NCI-H69 (cell line): ENCODE measurements around the gene BCL2L1.
A peak's percentile ranks its signal among the peaks of the same experiment; 100 is the strongest.
"Not testable (repeated sequence)": the region's sequence is repeated elsewhere in the genome, so short reads cannot be mapped to it uniquely, and the experiment has no call there.

Experiments used
- DNase-seq: peaks from one replicate; lab custom pipeline; 2025; lab: John Stamatoyannopoulos, UW

The BCL2L1 gene

DNA sequence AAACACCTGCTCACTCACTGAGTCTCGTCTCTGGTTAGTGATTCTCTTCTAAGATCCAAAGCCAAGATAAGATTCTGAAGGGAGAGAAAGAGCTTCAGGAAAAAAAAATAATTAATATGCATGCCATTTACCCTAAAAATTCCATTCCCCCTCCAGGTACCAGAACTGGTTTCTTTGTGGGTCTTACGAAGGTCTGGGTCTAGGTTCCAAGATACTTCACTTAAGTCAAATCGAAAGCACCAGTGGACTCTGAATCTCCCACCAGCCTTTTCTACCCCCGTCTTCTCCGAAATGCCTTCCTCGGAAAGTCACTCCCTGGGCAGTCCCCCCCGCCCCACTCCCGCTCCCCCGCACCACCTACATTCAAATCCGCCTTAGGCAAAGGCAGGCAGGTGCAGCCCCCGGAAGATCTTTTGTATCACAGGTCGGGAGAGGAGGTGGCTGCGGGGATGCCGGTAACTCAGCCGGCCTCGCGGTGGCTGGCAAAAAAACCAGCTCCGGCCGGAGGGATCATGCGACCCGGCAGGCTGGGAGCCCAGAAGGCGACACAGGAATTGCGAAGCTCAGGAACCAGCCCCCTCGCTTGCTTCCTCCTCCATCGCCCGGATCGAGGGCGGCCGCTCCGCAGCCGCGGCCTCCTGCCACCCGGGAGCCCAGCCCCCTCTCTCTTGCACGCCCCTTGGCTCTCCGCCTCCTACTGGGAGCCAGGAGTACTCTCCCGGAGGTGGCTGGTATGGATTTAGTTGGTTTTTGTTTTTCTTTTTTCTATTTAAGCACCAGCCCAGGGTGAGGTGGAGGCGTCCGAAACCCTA lies at the start of gene BCL2L1:
BCL2L1 (minus strand) TSS at position 612 of the 812 bp plus-strand sequence. CDS start 650 bp downstream, outside the sequence.
- peak; percentile 93 for DNase-seq

DNA sequence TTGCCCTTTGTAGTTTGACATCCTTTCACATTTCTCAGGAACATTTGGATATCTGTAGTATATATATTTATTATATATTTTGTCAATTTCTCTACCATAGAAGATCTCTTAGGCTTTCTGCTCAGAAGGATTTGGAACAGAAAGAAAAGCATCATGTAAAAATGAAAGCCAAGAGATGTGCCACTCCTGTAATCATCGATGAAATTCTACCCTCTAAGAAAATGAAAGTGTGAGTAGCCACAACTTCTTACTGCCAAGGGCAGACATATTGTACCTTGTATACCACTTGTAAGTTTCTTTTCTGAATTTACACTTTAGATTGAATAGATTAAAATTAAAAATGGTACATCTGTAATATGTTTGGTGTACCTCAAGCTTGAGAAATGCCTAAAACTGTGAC lies 47.6 kb upstream of the BCL2L1 start:
- no peak for DNase-seq

DNA sequence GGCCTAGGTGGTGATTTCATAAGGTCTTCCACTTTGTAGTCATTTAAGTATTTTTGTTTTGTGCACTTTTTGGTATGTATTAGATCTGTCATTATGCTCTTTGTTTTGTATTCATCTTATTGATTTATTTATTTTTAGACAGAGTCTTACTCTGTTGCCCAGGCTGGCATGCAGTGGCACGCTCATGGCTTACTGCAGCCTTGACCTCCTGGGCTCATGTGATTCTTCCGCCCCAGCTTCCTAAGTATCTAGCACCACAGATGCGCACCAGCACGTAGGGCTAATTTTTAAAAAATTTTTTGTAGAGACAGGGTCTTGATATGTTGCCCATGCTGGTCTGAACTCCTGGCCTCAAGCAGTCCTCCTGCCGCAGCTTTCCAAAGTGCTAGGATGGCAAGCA lies 47.0 kb upstream of the BCL2L1 start:
- DNase-seq = no peak

DNA sequence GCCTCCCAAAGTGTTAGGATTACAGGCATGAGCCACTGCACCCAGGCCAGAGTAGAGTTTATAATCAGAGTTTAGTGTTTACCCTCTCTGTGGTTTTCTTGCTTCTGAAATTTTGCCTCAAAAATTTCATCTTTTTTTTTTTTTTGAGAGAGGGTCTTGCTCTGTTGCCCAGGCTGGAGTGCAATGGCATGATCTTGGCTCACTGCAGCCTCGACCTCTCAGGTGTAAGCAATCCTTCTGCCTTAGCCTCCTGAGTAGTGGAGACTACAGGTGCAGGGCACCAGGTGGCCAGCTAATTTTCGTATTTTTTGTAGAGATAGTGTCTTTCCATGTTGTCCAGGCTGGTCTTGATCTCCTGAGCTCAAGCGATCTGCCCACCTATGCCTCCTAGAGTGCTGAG lies 45.1 kb upstream of the BCL2L1 start:
- DNase-seq = no peak

DNA sequence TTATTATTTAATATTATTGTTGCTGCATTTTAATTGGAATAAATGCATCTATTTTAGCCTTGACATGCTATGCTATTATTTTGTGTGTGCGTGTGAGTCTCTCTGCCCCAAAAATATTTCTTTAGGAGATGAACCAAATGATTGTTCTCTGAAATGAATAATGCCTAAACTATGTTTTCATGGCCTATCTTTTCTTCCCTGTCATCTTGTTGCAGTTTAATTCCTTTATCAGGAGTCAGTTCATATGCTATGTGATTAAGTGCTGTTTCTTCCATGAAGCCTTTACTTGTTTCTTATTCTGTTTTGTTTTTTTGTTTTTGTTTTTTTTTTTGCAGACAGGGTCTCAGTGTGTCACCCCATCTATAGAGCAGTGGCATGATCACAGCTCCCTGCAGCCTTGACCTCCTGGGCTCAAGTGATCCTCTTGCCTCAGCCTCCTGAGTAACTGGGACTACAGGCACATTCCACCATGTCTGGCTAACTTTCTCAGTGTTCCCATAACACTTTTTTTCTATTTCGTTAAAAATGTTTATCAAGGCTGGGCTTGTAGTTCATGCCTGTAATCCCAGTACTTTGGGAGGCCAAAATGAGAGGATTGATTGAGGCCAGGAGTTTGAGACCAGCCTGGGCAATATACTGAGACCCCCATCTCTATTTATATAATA lies 42.1 kb upstream of the BCL2L1 start:
- no peak for DNase-seq

DNA sequence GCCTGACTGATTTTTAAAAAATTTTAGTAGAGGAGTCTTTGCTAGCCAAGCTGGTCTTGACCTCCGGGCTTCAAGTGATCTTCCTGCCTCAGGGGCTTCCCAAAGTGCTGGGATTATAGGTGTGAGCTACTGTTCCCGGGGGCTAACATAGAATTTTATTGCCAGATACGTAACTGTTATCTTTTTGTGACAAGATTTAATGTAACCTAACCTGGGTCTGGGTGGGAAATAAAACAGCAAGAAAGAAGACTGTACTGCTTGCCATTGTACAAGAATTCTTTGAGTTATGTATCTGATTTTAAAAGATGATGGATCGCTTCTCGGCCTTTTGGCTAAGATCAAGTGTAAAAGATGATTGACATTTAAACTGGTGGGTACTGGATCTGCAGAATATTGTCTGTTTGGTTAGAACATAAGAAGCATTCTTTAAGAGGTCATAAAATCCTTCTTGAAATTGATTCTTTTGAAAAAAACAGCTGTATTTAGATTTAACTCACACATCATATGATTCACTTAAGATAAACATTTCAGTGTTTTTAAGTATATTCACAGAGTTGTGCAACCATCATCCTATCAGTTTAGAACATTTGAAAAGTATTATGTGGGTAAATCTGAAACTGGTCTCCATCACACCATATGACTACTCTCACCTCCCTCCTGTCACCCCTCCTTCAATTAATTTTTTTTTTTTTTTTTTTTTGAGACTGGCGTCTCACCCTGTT lies 38.0 kb upstream of the BCL2L1 start:
- DNase-seq = no peak

DNA sequence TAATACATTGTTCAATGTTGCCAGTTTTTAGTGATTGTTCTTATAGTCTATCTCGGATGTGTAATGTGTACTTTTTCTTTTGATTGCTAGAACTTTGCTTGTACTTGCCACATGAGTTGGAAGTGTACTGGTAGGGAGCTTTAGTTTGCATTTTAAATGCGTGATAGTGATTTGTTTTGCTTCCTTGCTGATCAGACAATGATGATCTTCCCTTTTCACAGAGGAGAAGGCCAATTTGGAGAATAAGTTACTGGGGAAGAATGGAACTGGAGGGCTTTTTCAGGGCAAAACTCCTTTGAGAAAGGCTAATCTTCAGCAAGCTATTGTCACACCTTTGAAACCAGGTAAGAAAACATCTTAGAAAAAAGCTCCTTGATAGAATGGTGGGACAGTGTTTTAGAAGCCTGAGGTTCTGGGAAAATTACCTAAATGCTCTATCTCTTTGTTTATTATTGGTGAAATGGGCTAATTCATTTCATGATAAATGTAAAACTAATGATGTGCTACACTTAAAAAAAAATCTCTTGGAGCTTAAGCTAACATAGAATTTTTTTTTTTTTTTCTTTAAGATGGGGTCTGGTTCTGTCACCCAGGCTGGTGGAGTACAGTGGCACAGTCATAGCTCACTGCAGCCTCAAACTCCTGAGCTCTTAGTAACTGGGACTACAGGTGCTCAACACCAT lies 37.3 kb upstream of the BCL2L1 start:
- DNase-seq = no peak

DNA sequence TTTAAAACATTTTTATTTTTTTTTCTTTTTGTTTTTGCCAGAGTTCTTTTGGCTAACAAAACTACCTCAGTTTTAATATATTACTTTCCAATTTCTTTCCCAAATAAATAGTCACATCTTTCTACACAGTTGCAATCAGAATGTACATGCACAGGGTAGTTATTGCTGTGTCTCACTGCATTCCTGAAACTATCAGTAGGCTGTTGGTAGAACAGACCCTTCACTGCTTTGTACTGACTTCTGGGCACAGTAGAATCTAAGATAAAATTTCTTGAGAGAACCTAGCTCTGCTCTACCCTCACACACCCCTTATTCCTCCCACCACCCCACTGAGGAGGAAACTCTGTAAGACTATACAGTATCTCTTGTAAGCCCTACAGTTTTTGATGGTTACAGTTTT lies 36.3 kb upstream of the BCL2L1 start:
- no peak for DNase-seq

DNA sequence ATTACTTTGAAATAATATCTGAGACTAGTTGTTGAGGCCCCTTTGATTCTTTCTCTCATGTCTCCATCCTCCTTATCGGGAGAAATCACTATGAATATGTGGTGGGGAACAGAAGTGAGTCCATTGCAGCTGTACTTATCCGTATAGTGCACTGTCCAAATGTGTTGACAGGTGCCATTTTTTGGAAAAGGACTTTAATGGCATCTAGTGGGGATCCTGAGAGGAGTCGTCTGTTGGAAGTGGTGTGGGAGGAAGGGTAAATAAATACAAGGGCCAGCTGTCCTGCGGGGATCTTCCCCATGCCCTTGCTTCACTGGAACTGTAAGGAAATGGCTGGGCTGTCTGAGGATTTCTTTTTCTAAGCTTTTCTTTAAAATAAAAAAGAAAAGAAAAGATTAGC lies 35.9 kb upstream of the BCL2L1 start:
- no peak for DNase-seq

DNA sequence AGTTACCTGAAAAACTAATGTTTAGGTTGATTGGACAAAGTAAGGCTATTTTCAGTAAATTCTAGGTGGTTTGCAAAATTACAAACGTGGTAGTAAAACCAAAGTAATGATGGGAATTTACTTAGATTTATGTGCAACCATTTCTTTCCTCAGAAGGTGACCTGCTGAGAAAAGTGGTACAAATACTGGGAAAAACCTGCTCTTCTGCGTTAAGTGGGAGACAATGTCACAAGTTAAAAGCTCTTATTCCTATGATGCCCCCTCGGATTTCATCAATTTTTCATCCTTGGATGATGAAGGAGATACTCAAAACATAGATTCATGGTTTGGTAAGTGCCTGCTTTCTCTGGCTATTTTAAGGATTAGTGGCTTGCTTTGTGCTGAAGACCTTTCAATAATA lies 34.6 kb upstream of the BCL2L1 start:
- DNase-seq = no peak

DNA sequence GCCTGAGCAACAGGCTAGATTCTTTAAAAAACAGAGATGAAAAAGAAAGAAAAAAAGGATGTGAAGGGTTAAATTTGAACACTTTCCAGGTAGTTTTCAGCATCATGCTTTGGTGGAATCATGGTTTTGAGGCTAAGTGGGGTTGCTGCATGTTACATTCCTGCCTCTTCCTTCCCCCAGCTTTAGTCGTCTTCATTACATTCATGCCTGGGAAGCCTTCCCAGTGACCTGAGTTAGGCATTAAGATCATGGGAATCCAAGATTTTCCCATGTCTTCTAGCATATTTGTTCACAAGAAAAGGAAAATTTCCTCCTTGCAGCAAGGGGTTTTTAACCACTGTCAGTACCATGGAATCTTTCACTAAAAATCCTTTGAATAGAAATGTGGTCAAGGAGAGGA lies 28.5 kb upstream of the BCL2L1 start:
- DNase-seq = no peak

DNA sequence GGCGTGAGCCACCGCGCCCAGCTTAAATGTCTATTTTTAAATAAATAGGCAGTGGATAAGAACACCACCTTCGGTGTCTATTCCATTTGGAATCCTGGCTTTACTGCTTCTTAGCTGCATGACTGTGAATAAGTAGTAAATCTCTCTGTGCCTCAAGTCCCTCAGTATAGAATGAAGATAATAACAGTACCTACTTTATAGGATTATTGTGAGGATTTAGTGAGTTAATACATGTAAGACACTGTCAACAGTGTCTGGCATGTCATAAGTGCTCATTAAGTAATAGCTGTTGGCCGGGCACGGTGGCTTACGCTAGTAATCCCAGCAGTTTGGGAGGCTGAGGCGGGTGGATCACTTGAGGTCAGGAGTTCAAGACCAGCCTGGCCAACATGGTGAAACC lies 26.6 kb upstream of the BCL2L1 start:
- DNase-seq = no peak

DNA sequence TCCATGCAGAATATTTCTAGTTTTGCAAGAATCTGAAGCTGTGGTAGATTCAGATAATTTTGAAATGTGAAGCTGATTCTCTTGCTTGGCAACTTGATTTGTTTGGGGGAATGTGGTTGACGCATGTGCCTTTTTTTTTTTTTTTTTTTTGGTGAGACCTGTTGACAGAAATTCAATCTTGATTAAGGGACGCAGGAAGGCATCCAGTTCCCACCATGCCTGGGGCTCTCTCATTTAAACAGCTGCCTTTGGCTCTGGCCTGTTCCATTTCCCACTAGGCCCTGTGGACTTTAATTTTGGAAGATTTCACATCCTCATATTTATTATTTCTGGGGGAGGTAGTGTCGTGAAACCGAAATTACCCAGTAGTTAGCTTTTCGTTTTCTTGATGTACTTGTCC lies 25.0 kb upstream of the BCL2L1 start:
- no peak for DNase-seq

DNA sequence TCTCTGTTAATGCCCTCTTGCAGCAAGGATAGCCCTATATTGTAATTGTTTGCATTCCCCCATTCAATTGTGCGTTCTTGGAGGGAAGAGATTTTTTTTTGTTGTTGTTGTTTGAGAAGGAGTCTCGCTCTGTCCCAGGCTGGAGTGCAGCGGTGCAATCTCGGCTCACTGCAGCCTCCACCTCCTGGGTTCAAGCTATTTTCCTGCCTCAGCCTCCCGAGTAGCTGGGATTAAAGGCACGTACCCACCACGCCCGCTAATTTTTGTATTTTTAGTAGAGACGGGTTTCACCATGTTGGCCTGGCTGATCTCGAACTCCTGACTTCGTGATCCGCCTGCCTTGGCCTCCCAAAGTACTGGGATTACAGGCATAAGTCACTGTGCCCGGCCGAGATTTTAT lies 24.4 kb upstream of the BCL2L1 start:
- DNase-seq = not testable (repeated sequence)

DNA sequence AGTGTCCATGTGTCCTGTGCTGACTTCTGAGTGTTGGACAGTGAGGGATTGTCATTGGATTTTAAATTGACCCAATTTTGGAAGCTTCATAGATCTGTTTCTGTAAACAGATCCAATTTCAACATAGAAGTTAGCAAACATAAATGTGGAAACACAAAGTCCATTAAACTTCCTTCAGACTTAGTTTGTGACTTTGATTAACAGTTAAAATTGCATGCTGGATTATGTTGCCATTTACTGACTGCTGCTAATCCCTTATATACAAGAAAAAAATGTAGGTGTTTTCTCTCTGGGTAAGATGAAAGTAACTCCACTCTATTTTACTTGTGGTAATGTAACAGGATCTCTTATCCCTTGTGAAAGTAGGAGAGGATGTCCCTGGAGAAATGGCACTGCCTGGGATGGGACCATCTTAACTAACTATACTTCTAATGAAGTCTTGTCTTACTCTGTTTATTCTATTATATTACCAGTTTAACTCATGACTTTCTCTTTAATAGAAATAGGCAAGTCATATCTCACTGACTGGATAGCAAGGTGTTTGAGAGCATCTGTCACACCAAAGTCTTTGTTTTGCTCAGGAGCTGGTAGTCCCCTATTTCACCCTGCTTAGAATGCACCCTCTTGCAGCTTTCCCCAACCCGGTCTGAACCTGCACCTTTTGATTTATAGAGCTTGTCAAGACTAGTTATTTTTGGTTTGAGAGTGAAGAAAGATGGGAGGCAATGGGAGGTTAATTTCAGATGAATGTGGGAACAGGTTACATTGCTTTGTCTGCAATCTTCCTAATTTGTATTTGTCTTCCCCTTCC lies 23.6 kb upstream of the BCL2L1 start:
- peak; percentile 29 for DNase-seq

DNA sequence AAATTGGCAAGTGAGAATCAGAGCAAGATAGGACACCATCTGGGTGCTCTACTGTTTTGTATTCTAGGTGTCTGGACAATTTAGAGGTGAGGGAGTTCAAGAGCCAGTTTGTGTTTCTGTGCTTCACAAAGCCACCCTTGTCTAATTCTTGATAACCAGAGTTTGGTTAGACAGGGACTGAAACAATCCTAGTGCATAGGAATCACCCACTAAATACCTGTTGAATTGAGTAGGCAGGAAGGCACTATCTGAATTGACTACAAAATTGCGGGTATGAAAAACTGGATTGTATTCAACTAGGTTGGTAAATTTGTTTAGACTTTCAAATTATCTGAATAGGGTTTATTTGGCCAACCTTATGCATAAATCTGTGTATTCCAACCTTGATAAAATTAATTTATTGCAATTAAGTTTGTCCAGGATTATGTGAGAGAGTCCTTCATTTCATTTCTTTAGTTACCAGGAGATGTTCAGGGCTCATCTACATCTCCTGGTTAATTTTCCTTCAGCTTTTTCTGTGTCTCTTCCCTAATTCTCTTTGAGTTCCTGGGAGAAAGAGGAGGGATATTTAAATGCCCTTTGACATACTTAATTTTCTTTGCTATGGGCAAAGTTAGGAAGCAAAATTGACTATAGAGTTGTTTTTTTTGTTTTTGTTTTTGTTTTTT lies 18.1 kb upstream of the BCL2L1 start:
- peak; percentile 46 for DNase-seq

DNA sequence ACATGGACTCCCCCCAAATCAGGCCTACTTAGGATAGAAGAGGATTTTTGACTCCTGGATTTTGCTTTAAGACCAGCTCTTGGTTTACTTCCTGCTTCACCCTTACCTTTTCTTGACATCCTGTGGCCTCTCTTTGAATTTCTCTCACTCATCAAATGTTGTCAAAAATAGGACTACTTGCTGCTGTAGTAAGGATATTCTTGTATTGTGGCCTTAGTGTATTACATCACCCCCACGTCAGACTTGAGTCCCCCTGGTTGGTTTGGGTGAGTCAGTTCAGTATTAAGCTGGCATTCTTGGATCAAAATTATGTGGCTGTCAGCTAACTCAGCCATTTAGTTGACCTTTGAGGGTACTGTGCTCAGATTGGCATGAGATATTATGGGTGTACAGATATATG lies 17.5 kb upstream of the BCL2L1 start:
- DNase-seq = peak; percentile 46

DNA sequence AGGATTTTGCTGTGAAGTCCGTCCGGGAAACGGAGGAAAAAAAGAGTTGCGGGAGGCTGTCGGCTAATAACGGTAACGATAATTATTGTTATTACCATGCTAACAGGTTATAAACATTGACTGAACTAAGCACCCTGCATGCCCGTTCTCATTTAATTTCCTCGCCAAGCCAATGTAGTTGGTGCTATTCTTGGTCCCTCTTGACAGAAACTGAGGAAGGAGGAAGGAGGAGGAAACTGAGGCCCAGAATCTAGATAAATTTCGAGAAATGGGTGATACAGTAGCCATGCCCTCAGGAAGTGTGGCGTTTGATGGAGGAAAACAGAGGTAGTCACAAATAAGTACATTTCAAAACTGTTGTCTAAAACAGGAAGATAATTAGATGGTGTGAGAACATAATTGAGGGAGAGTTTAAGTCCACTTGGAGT lies 16.9 kb upstream of the BCL2L1 start:
- no peak for DNase-seq

DNA sequence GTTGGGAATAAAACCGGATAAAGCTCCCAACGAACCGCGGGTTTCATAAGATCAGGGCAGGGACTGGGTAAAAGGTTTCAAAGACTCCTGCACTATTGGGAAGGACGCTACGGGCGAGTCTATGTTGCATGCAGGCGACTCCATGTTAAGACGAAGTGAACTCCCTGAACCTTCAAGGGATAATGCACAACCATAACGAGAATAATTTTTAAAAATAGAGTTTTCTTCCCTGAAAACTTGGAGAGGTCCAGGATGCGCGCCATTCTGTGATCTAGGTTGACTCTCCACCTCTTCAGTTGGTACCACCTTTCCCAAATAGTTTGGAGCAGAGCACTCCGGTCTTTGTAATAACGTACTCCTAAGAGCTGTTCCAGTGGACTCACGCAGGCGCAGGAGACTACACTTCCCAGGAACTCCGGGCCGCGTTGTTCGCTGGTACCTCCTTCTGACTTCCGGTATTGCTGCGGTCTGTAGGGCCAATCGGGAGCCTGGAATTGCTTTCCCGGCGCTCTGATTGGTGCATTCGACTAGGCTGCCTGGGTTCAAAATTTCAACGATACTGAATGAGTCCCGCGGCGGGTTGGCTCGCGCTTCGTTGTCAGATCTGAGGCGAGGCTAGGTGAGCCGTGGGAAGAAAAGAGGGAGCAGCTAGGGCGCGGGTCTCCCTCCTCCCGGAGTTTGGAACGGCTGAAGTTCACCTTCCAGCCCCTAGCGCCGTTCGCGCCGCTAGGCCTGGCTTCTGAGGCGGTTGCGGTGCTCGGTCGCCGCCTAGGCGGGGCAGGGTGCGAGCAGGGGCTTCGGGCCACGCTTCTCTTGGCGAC lies 16.3 kb upstream of the BCL2L1 start, which contains the start of gene TPX2:
TPX2 (plus strand) TSS at position 562 of the 821 bp plus-strand sequence. CDS start 18,187 bp downstream, outside the sequence.
- DNase-seq = peak; percentile 99

DNA sequence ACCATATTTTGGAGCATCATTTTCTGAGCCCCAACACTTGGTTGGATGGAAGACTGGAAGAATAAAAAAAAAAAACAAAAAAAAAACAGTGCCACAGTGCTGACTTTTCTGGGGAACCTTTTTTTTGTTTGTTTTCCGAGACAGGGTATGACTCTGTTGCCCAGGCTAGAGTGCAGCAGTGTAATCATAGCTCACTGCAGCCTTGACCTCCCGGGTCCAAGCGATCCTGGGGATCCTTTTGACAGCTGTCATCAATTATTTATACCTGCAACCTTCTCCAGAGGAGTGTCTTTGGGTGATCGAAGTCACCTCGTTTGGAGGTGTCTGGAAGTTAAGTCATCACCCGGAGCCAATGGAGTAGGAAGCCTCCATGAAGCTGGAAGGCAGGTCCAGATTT lies 8.7 kb upstream of the BCL2L1 start:
- DNase-seq = no peak
